Hair follicular keratinocyte (primary cell): ENCODE results near the gene KCNE4. TPM values are rescaled to one million over a fixed set of nuclear protein-coding genes. Genes with fewer than 3 reads are reported as not detected.

Source experiments
- total RNA-seq: library from RNA; depleted of rRNA; stranded (reverse); fragments of >200 nt; gene quantifications from 2 replicates; pipeline ENCODE4 v1.2.3, GENCODE V29; 2015

The KCNE4 gene
- total RNA-seq, result not detected in 2 replicates

GRCh38 chr2:223051693-223052289 lies at the start of gene KCNE4:
TSS of gene KCNE4 (plus strand) at chr2:223052190. CDS start at chr2:223052831, 641 bp downstream.

Other genes starting within 250 kb of the KCNE4 start
- gene ACSL3, start 191.2 kb upstream of the KCNE4 start, total RNA-seq, result 83.6 and 89.9 TPM in 2 replicates